NCI-H1436 (cell line): ENCODE results near the gene SETBP1.

ENCODE experiments used
- DNase-seq: peaks from one replicate; lab custom pipeline; 2025; lab: John Stamatoyannopoulos, UW

Gene SETBP1

GRCh38 chr18:45066886-45067285 lies 386.2 kb downstream of the SETBP1 start:
- no peak for DNase-seq

GRCh38 chr18:45068400-45069094 lies 387.9 kb downstream of the SETBP1 start:
- DNase-seq: no peak

- DNase-seq: no peak
Measured at GRCh38 chr18:45069546-45069945, 388.9 kb downstream of the SETBP1 start.

GRCh38 chr18:45071956-45072355 lies 391.3 kb downstream of the SETBP1 start:
- no peak for DNase-seq

GRCh38 chr18:45073556-45073955 lies 392.9 kb downstream of the SETBP1 start:
- no peak for DNase-seq

GRCh38 chr18:45081566-45082181 lies 401.0 kb downstream of the SETBP1 start:
- DNase-seq: peak; percentile 1

GRCh38 chr18:45083226-45083855 lies 402.7 kb downstream of the SETBP1 start:
- DNase-seq: no peak

GRCh38 chr18:45084206-45084605 lies 403.5 kb downstream of the SETBP1 start:
- DNase-seq: no peak

GRCh38 chr18:45085916-45086624 lies 405.4 kb downstream of the SETBP1 start:
- DNase-seq: no peak

GRCh38 chr18:45086777-45087176 lies 406.1 kb downstream of the SETBP1 start:
- DNase-seq: no peak

GRCh38 chr18:45090526-45091140 lies 409.9 kb downstream of the SETBP1 start:
- DNase-seq: no peak

- no peak for DNase-seq
Measured at GRCh38 chr18:45100321-45101105, 419.8 kb downstream of the SETBP1 start.

GRCh38 chr18:45102126-45102525 lies 421.4 kb downstream of the SETBP1 start:
- DNase-seq: no peak

- no peak for DNase-seq
Measured at GRCh38 chr18:45102863-45103262, 422.2 kb downstream of the SETBP1 start.

- DNase-seq: no peak
Measured at GRCh38 chr18:45103319-45104048, 422.8 kb downstream of the SETBP1 start.

- DNase-seq: no peak
Measured at GRCh38 chr18:45104049-45104395, 423.3 kb downstream of the SETBP1 start.

GRCh38 chr18:45106331-45106774 lies 425.7 kb downstream of the SETBP1 start:
- DNase-seq: no peak

GRCh38 chr18:45107425-45107824 lies 426.7 kb downstream of the SETBP1 start:
- no peak for DNase-seq

- DNase-seq: no peak
Measured at GRCh38 chr18:45108754-45109153, 428.1 kb downstream of the SETBP1 start.

GRCh38 chr18:45109271-45109670 lies 428.6 kb downstream of the SETBP1 start:
- no peak for DNase-seq

- DNase-seq: no peak
Measured at GRCh38 chr18:45109706-45110105, 429.0 kb downstream of the SETBP1 start.
